Ishikawa (cell line): ENCODE measurements around the gene LGALS13.

Source experiments
- CEBPB ChIP-seq: IDR thresholded peaks from 2 replicates; pipeline ENCODE4 v1.6.1; 2012
- EGR1 ChIP-seq: IDR thresholded peaks from 2 replicates; pipeline ENCODE4 v1.6.1; 2012
- EP300 ChIP-seq: IDR thresholded peaks from 2 replicates; pipeline ENCODE4 v1.6.1; 2012; ENCODE audit warnings: borderline replicate concordance
- MAX ChIP-seq: IDR thresholded peaks from 2 replicates; pipeline ENCODE4 v1.6.1; 2012
- REST ChIP-seq: IDR thresholded peaks from 2 replicates; pipeline ENCODE4 v1.6.1; 2012; ENCODE audit warnings: low read depth, mild to moderate bottlenecking
- TAF1 ChIP-seq: IDR thresholded peaks from 2 replicates; pipeline ENCODE4 v1.6.1; 2012; ENCODE audit warnings: low read depth, mild to moderate bottlenecking
- USF1 ChIP-seq: IDR thresholded peaks from 2 replicates; pipeline ENCODE4 v1.6.1; 2012

- TF ChIP-seq EP300 (no peak), REST (no peak), USF1 (no peak), TAF1 (no peak), MAX (no peak), EGR1 (no peak), CEBPB (no peak)
Measured at GRCh38 chr19:39617745-39618144, 15.4 kb downstream of the LGALS13 start.
